Testis (tissue), 2 donors: ENCODE measurements around the gene SLC7A6.

Experiments used
- CTCF ChIP-seq, 3 experiments: fragments of 450-650 bp in 2 of 3; fragments of 200-600 bp in 1 of 3; sonication (generic) in 1 of 3; IDR thresholded peaks; one replicate each; pipeline ENCODE4 v1.5.1; 2016 to 2019; ENCODE audit warnings: antibody characterized with exemption in 3 of 3, mild to moderate bottlenecking in 2 of 3, moderate library complexity in 1 of 3
- POLR2A ChIP-seq: fragments of 450-650 bp; IDR thresholded peaks from one replicate; pipeline ENCODE4 v1.6.1; 2017; ENCODE audit warnings: antibody characterized with exemption, mild to moderate bottlenecking, moderate library complexity

DNA sequence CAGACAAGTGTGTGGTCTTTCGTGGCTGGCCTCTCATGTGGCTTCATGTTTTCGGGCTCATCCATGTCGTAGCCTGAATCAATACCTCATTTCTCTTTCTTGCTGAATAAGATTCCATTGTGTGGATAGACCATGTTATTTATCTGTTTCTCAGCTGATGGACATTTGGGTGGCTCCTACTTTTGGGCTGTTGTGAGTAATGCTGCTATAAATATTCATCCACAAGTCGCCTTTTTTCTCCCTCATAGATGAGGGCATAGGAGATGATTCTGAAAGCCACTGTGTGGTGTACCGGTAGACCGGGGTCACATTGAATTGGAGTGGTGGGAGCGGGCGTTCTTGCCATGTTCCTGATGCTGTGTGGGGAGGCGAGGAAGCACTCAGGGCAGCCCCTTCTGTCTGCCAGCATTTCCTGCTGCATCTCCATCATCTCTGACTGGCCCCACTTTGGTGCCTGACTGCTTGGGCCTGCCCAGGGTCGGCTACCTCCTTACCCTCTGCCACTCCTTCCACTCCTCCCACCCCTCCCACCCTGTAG is 86.6 kb downstream of the SLC7A6 start:
- TF ChIP-seq CTCF (IDR thresholded peaks at IDR 0.05), result no peak
- TF ChIP-seq POLR2A, result no peak
